ENCODE measurements around the gene CCM2. TPM values are rescaled to one million over a fixed set of nuclear protein-coding genes. Genes with fewer than 3 reads are reported as not detected.

Gene CCM2
- polyA plus RNA-seq, 4 donors = 24.9 to 30.3 (median 28.0) TPM

- no peak for DNase-seq (ENCODE audit: low read depth in 4 of 4, low spot score in 3 of 4)
Measured at GRCh38 chr7:44967571-44968446, 32.2 kb upstream of the CCM2 start.

DNA sequence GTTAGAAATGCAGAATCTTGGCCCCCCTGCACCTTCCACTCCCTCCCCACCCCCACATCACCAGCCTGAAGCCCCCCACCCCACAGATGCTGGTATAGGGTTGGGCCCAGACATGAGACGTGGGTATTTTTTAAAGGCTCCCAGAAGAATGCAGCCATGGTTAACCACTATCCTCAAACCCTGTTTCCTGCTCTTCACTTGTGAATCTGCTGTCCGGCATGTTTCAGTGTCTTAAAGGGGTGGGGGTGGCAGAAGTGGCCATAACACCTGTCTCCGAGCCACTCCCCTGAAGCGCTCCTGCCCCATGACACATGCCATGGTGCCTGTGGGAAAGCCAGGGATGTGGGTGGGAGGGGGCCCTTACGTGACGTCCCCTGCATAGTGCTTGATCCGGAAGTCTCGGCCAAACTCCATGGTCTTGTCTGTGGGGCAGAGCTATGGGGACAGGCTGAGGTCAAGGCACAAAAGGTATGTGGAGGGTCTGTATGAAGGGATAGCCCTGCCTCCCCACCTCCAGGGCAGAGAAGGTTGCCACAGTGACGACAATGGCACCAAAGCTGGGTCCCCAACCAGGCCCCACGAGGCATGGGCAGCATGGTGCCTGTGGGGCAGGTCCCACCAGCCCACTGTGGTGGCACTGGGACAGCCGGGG, 30.8 kb upstream of the CCM2 start:
- no peak for DNase-seq (ENCODE audit: low read depth in 4 of 4, low spot score in 3 of 4)

DNA sequence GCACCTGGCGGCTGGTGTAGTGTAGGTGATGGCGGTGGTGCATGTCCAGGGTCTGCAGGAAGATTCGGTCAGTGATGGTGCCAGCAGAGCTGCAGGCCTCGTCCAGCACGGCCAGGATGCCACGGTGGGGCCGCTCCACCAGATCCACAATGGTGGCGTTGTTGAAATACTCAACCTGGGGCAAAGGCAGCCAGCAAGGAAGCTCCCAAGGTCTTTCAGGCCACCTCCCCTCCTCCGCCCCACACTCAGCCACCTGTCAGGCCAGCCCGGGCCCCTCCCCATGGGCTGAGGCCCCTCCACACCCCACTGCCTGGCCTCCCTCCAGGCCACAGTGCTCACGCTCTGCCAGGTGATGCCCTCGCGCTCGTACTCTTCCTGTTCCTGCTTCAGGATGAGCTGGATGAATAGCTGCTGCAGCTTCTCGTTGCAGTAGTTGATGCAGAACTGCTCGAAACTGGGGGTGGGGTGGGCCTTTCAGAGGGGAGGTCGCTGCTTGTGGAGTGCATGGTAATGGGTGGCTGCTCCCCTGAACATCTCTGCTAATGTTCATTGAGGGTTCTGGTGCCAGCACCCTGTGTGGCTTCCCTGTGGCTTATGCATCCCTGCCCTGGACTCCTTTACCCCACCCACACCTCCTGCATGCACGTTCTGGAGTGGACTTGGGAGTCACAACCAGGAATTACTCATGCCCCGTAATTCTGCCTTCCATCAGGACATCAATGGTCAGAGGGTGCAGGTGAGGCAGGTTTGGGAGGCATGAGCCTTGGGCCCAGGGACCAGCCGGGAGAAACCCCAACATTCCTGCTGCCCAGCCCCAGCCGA, 30.1 kb upstream of the CCM2 start:
- DNase-seq (ENCODE audit: low read depth in 4 of 4, low spot score in 3 of 4) = no peak

DNA sequence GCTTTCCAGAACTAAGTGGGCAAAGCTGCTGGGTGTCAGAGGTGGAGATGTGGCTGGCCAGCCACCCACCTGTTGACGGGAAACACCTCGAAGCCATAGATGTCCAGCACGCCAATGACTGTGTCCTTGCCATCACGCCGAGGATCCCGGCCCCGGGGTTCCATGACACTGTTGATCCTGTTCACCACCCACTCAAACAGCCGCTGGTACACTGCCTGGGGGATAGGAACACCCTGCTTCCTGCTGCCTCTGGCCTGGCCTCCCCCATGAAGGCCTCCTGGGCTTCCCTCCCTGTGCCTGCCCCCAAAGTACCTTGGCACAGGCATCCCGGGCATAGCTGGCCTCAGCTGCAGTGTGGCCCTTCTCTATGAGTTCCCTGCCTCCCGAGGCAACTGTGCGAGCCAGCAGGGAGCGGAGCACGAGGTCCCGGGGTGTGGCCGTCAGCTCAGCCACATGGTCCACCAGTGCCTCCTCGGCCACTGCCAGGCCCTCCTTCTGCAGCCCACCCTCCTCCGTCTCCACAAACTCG, 29.4 kb upstream of the CCM2 start:
- no peak for DNase-seq (ENCODE audit: low read depth in 4 of 4, low spot score in 3 of 4)

DNA sequence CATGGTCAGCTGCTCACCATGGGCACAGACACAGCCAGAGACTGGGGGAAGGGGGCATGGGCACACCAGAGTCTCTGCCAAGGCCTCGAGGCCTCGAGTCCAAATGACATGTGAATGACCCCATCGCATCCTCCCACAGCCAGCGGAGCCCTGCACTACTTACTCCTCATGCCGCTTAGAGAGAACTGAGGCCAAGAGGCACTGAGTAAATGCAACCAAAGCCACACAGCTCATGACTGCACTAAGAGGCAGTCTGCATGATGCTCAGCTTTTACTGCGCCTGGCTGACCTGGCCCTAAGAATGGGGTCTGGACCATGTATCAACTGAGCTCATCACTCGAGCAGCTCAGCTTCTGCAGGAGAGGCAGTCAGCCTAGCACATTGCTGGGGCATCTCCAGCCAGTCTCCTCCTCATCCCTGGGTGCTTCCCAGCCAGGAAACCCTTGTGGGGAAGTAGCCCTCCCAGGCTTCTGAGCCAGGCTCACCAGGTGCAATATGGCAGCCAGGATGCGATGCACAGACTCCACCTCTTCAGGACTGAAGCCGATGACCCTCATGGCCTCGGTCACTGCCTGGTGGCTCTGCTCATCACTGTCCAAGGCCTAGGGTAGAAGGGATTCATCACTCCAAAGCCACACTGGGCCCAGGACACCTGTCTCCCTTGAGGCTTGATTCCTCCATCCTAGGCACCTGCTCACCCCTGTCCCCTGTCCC, 28.7 kb upstream of the CCM2 start:
- DNase-seq (ENCODE audit: low read depth in 4 of 4, low spot score in 3 of 4) = no peak

GRCh38 chr7:44971902-44972441, 28.0 kb upstream of the CCM2 start:
- no peak for DNase-seq (ENCODE audit: low read depth in 4 of 4, low spot score in 3 of 4)

GRCh38 chr7:44972562-44972961, 27.4 kb upstream of the CCM2 start:
- DNase-seq (ENCODE audit: low read depth in 4 of 4, low spot score in 3 of 4) = no peak

GRCh38 chr7:44973610-44974401, 26.2 kb upstream of the CCM2 start:
- DNase-seq (ENCODE audit: low read depth in 4 of 4, low spot score in 3 of 4) = no peak

GRCh38 chr7:44974549-44974948, 25.5 kb upstream of the CCM2 start:
- DNase-seq (ENCODE audit: low read depth in 4 of 4, low spot score in 3 of 4) = no peak

DNA sequence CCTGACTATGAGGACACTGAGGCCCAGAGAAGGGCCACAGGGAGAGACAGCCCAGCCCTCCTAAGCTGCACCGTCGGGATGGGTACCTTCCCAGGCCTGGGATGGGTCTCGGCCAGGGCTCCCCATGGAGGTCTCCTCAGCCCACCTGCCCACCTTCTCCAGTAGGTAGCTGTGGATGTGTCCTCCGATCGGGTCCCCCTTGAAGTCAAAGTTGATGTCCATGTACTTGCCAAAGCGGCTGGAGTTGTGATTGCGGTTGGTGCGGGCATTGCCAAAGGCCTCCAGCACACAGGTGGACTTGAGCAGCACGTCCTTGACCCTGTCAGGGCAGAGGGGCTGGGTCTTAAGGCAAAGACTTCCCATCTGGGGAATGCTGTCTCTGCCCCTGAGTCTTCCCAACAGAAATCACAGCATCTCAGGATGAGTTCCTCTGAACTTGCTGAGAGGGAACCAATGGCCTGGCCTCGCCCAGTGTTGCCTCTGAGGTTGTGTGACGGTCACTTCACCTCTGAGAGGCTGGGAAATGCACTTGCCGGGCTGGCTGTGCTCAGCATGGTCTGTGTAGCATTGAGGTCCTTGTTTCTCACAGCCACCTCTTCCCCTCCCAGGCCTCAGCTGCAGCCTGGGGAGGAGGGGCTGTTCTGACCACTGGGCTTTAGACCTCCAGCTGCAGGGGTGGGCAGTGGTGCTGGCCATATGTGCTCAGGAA, 24.5 kb upstream of the CCM2 start:
- no peak for DNase-seq (ENCODE audit: low read depth in 4 of 4, low spot score in 3 of 4)

DNA sequence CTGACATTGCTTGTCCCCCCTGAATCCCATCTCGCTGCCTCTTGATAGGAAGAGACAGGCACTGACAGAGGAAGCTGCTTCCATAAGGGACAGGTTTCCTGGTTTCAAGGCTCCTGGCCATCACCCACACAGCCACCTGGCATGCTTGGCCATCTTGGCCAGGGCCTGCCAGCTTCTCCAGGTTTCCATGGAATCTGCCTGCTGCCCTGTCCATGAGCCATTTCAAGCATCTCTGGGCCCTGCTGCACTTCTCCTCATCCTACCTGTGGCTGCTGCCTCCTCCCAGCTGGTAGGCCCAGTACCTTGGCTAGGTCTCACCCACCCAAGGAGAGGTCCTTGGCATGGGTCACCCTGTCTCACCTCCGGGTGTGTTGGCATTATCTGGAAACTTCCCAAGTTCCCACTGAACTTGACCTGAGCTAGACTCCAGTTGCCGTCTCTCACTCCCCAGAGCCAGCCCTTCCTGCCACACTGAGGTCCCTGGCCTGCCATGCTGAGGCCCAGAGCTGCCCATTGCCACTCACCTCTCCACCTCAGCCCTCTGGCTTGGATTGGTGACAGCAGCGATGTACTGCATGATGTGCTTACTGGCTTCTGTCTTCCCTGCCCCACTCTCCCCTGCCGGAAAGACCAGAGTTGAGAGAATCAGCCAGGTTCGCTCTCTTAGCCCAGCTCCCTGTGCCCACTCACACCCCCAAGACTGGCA, 23.8 kb upstream of the CCM2 start:
- no peak for DNase-seq (ENCODE audit: low read depth in 4 of 4, low spot score in 3 of 4)

GRCh38 chr7:44976746-44977196, 23.2 kb upstream of the CCM2 start:
- no peak for DNase-seq (ENCODE audit: low read depth in 4 of 4, low spot score in 3 of 4)

- DNase-seq (ENCODE audit: low read depth in 4 of 4, low spot score in 3 of 4) = no peak
Measured at GRCh38 chr7:44977304-44977958, 22.6 kb upstream of the CCM2 start.

DNA sequence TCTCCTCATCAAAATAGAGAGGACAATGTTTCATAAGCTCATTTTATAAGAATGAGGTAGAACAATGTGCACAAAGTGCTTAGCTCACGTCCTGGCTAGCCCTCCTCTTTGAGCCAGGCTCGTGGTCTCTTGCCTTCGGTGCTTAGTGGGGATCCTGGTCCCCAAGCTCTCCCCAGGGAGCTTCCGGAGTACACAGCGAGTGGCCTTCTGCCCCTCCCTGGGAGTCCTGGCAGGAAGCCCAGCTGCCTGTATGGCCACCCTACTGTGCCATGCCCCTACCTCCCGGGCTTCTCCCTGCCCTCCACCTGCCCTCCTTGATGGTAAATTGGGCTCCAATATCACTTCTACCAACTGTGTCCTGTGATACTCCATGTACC, 22.1 kb upstream of the CCM2 start:
- DNase-seq (ENCODE audit: low read depth in 4 of 4, low spot score in 3 of 4) = no peak

- DNase-seq (ENCODE audit: low read depth in 4 of 4, low spot score in 3 of 4) = no peak
Measured at GRCh38 chr7:44978511-44979366, 21.3 kb upstream of the CCM2 start, which contains the start of gene MYO1G. Gene MYO1G, minus strand, starts transcription at chr7:44979015. Its CDS starts 54 bp downstream, at chr7:44978961.

Measured in left renal pelvis (tissue), 4 donors.